ENCODE measurements around the gene MCL1. TPM values are rescaled to one million over a fixed set of nuclear protein-coding genes. Genes with fewer than 3 reads are reported as not detected.
"Not testable (repeated sequence)": the region's sequence is repeated elsewhere in the genome, so short reads cannot be mapped to it uniquely, and the experiment has no call there.

MCL1 gene
- total RNA-seq, 1 experiment from 2014 or later: 145 TPM

DNA sequence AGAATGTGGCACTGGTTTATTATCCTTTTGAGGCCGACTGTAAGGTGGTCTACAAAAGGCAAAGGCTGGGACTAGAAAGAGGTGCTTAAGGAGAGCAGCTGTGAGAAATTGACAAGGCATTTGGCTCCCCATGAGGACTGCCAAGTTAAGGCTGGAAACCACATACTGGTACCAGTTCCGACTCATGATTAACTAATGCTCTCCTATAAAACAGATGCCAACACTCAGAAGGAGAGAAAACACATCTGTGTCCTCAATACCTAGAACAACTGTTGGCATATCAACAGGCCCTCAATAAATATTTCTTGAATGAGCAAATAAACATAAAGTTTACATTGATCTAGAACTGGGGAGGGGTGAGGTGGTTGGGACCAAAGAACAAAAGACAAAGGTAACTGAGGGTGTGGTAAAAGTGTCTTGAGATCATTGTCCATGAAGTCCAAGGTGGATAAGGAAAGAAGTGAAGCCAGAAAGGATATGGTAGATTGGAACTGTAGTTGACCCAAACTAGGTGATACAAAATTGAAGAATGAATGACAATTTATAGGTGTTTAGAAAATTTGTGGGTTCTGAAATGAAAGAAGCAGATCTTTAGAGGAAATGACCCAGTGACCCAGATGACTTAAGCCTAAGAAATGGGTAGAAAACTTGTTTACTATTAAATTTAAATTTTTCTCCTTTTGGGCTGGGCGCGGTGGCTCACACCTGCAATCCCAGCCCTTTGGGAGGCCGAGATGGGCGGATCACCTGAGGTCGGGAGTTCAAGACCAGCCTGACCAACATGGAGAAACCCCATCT, 16.9 kb upstream of the MCL1 start:
- 0 out of 2 replicates have a peak overlapping the region, but pooled peaks have one; percentile 17 for H3K27ac ChIP-seq
- ChIA-PET CTCF (interaction anchor here (0.6 kb wide), 1 partner anchor 334 kb away, joined by 3 read pairs; no protein-coding TSS in a partner anchor), POLR2A (ENCODE audit: unreplicated experiment) (no interaction called here)
- H3K4me1 ChIP-seq (replicated peaks; ENCODE audit: insufficient read depth): peaks cover 30% of the 10 kb centered on the region
- H3K9me2 ChIP-seq (ENCODE audit: insufficient read depth): no peaks in the 10 kb centered on the region
- no peak overlapping the region for H2AFZ ChIP-seq
- H3K4me2 ChIP-seq: no peak overlapping the region
- intact Hi-C loops (cut with micrococcal nuclease; ENCODE audit: unreplicated experiment): no loop called here
- BruUV-seq (replicated peaks): no TSS peak
- H3K79me2 ChIP-seq (ENCODE audit: low read depth): peaks cover 6% of the 10 kb centered on the region; the same call in 1 of the 2 replicates
- H3K9me3 ChIP-seq (ENCODE audit: insufficient read depth, low read depth): no peaks in the 10 kb centered on the region
- H3K27me3 ChIP-seq (ENCODE audit: insufficient read depth, low read depth): no peaks in the 10 kb centered on the region
- TF ChIP-seq, protein P1, sequence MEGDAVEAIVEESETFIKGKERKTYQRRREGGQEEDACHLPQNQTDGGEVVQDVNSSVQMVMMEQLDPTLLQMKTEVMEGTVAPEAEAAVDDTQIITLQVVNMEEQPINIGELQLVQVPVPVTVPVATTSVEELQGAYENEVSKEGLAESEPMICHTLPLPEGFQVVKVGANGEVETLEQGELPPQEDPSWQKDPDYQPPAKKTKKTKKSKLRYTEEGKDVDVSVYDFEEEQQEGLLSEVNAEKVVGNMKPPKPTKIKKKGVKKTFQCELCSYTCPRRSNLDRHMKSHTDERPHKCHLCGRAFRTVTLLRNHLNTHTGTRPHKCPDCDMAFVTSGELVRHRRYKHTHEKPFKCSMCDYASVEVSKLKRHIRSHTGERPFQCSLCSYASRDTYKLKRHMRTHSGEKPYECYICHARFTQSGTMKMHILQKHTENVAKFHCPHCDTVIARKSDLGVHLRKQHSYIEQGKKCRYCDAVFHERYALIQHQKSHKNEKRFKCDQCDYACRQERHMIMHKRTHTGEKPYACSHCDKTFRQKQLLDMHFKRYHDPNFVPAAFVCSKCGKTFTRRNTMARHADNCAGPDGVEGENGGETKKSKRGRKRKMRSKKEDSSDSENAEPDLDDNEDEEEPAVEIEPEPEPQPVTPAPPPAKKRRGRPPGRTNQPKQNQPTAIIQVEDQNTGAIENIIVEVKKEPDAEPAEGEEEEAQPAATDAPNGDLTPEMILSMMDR (conservative IDR thresholded peaks at IDR 0.05): no peak
- no peak for TF ChIP-seq EZH2 (IDR thresholded peaks at IDR 0.05; ENCODE audit: low read depth)
- peaks cover 6% of the 10 kb centered on the region; the same call in 1 of the 2 replicates for H3K36me3 ChIP-seq (ENCODE audit: low read depth)
- DNase-seq: no peak
- no peak overlapping the region for H3K4me3 ChIP-seq
- H4K20me1 ChIP-seq (ENCODE audit: insufficient read depth): no peaks in the 10 kb centered on the region
- H3F3A ChIP-seq (ENCODE audit: insufficient read depth, low read depth): peaks cover 47% of the 10 kb centered on the region

DNA sequence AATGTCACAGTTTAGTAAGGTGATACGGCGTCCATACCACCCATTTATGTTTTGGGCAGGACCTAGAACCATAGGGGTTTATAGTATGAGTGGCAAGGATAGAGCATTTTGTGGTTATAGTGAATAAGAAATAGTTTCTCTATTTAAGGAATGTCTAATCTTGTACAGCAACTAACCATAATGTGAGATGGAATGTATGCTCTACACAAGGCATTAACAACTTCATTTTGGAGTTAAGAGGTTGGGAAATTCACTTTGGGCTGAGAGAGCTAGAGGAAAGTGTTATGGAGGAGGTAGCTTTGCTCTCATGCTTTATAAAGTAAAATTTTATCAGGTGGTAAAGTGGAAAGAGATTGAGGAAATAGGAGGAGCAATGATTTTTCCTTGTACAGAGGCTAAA, 3.0 kb upstream of the MCL1 start:
- Histone ChIP-seq H2AFZ (no peak overlapping the region), H3K36me3 (ENCODE audit: low read depth) (peaks cover 17% of the 10 kb centered on the region), H3F3A (ENCODE audit: insufficient read depth, low read depth) (peaks cover 26% of the 10 kb centered on the region), H3K27ac (no peak overlapping the region), H3K4me3 (no peak overlapping the region), H3K9me3 (ENCODE audit: insufficient read depth, low read depth) (no peaks in the 10 kb centered on the region), H3K4me2 (no peak overlapping the region), H3K9me2 (ENCODE audit: insufficient read depth) (no peaks in the 10 kb centered on the region), H3K79me2 (ENCODE audit: low read depth) (peaks cover 27% of the 10 kb centered on the region), H3K4me1 (replicated peaks; ENCODE audit: insufficient read depth) (peaks cover 8% of the 10 kb centered on the region), H4K20me1 (ENCODE audit: insufficient read depth) (peaks cover 17% of the 10 kb centered on the region), H3K27me3 (ENCODE audit: insufficient read depth, low read depth) (no peaks in the 10 kb centered on the region)
- TF ChIP-seq EZH2 (IDR thresholded peaks at IDR 0.05; ENCODE audit: low read depth): no peak
- TF ChIP-seq, protein P1 (conservative IDR thresholded peaks at IDR 0.05): no peak
- ChIA-PET CTCF (no interaction called here), POLR2A (ENCODE audit: unreplicated experiment) (no interaction called here)
- DNase-seq: no peak
- BruUV-seq (replicated peaks): no TSS peak
- intact Hi-C loops (cut with micrococcal nuclease; ENCODE audit: unreplicated experiment): no loop called here

DNA sequence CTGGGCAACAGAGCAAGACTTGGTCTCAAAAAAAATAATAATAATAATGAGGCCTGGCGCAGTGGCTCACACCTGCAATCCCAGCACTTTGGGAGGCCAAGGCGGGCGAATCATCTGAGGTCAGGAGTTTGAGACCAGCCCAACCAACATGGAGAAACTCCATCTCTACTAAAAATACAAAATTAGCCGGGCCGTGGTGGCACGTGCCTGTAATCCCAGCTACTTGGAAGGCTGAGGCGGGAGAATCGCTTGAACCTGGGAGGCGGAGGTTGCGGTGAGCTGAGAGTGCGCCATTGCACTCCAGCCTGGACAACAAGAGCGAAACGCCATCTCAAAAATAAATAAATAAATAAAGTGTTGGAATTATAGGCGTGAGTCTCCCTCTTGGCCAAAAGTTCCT, 2.6 kb upstream of the MCL1 start:
- CTCF ChIA-PET; H3K4me1 ChIP-seq (replicated peaks; ENCODE audit: insufficient read depth); H2AFZ ChIP-seq; H3K27me3 ChIP-seq (ENCODE audit: insufficient read depth, low read depth); H3K4me2 ChIP-seq; H3K9me2 ChIP-seq (ENCODE audit: insufficient read depth); H3K27ac ChIP-seq; BruUV-seq (replicated peaks); DNase-seq; POLR2A ChIA-PET (ENCODE audit: unreplicated experiment); intact Hi-C loops (cut with micrococcal nuclease; ENCODE audit: unreplicated experiment); H3K4me3 ChIP-seq; H3K9me3 ChIP-seq (ENCODE audit: insufficient read depth, low read depth): not testable (repeated sequence)
- H4K20me1 ChIP-seq (ENCODE audit: insufficient read depth): peaks cover 21% of the 10 kb centered on the region
- H3F3A ChIP-seq (ENCODE audit: insufficient read depth, low read depth): peaks cover 30% of the 10 kb centered on the region
- H3K36me3 ChIP-seq (ENCODE audit: low read depth): peaks cover 22% of the 10 kb centered on the region
- H3K79me2 ChIP-seq (ENCODE audit: low read depth): peaks cover 31% of the 10 kb centered on the region

DNA sequence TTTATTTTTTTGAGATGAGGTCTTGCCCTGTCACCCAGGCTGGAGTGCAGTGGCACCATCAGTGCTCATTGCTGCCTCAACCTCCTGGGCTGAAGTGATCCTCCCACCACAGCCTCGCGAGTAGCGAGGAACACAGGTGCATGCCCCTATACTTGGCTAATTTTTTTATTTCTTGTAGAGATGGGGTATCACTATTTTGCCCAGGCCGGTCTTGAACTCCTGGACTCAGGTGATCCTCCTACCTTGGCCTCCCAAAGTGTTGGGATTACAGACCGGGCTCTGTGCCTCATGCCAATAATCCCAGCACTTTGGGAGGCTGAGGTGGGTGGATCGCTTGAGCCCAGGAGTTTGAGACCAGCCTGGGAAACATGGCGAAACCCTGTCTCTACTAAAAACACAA, 2.0 kb upstream of the MCL1 start:
- CTCF ChIA-PET; H3K9me3 ChIP-seq (ENCODE audit: insufficient read depth, low read depth); BruUV-seq (replicated peaks); DNase-seq; H2AFZ ChIP-seq; H3K4me1 ChIP-seq (replicated peaks; ENCODE audit: insufficient read depth); H3K9me2 ChIP-seq (ENCODE audit: insufficient read depth); H3K4me2 ChIP-seq; intact Hi-C loops (cut with micrococcal nuclease; ENCODE audit: unreplicated experiment); H3K4me3 ChIP-seq; H3K27me3 ChIP-seq (ENCODE audit: insufficient read depth, low read depth); H3K27ac ChIP-seq: not testable (repeated sequence)
- POLR2A ChIA-PET (ENCODE audit: unreplicated experiment): interaction anchor here (0.6 kb wide), 1 partner anchor 348 kb away, joined by 4 read pairs; no protein-coding TSS in a partner anchor
- H4K20me1 ChIP-seq (ENCODE audit: insufficient read depth): peaks cover 27% of the 10 kb centered on the region
- H3K36me3 ChIP-seq (ENCODE audit: low read depth): peaks cover 27% of the 10 kb centered on the region
- peaks cover 36% of the 10 kb centered on the region for H3K79me2 ChIP-seq (ENCODE audit: low read depth)
- peaks cover 36% of the 10 kb centered on the region for H3F3A ChIP-seq (ENCODE audit: insufficient read depth, low read depth)

DNA sequence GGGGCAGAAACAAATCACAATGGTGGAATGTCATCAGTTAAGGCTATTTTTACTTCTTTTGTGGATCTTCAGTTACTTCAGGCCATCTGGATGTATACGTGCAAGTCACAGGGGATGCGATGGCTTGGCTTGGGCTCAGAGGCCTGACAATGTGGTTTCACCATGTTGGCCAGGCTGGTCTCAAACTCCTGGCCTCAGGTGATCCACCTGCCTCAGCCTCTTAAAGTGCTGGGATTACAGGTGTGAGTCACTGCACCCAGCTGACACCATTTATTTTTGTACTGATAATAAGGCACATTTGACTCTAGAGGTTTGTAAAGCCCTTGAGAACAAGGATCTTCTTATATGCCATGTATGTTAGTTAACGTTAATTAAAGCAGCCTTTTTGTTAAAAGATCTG, 1.6 kb upstream of the MCL1 start:
- H3K4me2 ChIP-seq; intact Hi-C loops (cut with micrococcal nuclease; ENCODE audit: unreplicated experiment); H2AFZ ChIP-seq; H3K27me3 ChIP-seq (ENCODE audit: insufficient read depth, low read depth); H3K9me3 ChIP-seq (ENCODE audit: insufficient read depth, low read depth); DNase-seq; H3K4me3 ChIP-seq; H3K9me2 ChIP-seq (ENCODE audit: insufficient read depth); BruUV-seq (replicated peaks); H3K27ac ChIP-seq: not testable (repeated sequence)
- peaks cover 41% of the 10 kb centered on the region for H3K79me2 ChIP-seq (ENCODE audit: low read depth)
- peaks cover 31% of the 10 kb centered on the region for H4K20me1 ChIP-seq (ENCODE audit: insufficient read depth)
- peaks cover 32% of the 10 kb centered on the region for H3K36me3 ChIP-seq (ENCODE audit: low read depth)
- H3F3A ChIP-seq (ENCODE audit: insufficient read depth, low read depth): peaks cover 40% of the 10 kb centered on the region
- POLR2A ChIA-PET (ENCODE audit: unreplicated experiment): interaction anchor here (0.6 kb wide), 1 partner anchor 349 kb away, joined by 4 read pairs; no protein-coding TSS in a partner anchor
- peaks cover 14% of the 10 kb centered on the region for H3K4me1 ChIP-seq (replicated peaks; ENCODE audit: insufficient read depth)
- CTCF ChIA-PET: interaction anchor here (2.3 kb wide), 1 partner anchor 21 kb away, joined by 11 read pairs; no protein-coding TSS in a partner anchor
